HG02870 (cell line): ENCODE measurements around the gene MRPS18A.
"Not testable (repeated sequence)": the region's sequence is repeated elsewhere in the genome, so short reads cannot be mapped to it uniquely, and the experiment has no call there.

ENCODE experiments used
- ATAC-seq: cut with Tn5 transposase; IDR thresholded peaks from one replicate; pipeline ENCODE4 v1.9.1; 2021; ENCODE audit warnings: mild to moderate bottlenecking, moderate library complexity; ENCODE audit not compliant: unreplicated experiment

MRPS18A gene

GRCh38 chr6:43717822-43718221, 30.2 kb upstream of the MRPS18A start:
- ATAC-seq: no peak

GRCh38 chr6:43717389-43717788, 29.8 kb upstream of the MRPS18A start:
- ATAC-seq: no peak

- no peak for ATAC-seq
These were observed 28.5 kb upstream of the MRPS18A start for GRCh38 chr6:43716099-43716498.

GRCh38 chr6:43715056-43715788, 27.6 kb upstream of the MRPS18A start:
- ATAC-seq: peak; percentile 85

- ATAC-seq: peak; percentile 13
These were observed 26.9 kb upstream of the MRPS18A start for GRCh38 chr6:43714311-43715055.

GRCh38 chr6:43713643-43714310, 26.2 kb upstream of the MRPS18A start:
- no peak for ATAC-seq

GRCh38 chr6:43712579-43712978, 25.0 kb upstream of the MRPS18A start:
- ATAC-seq: no peak

GRCh38 chr6:43710576-43710975, 23.0 kb upstream of the MRPS18A start:
- no peak for ATAC-seq

- no peak for ATAC-seq
These were observed 22.2 kb upstream of the MRPS18A start for GRCh38 chr6:43709654-43710303.

GRCh38 chr6:43708860-43709653, 21.5 kb upstream of the MRPS18A start:
- no peak for ATAC-seq

GRCh38 chr6:43707767-43708166, 20.2 kb upstream of the MRPS18A start:
- ATAC-seq: no peak

- no peak for ATAC-seq
These were observed 19.7 kb upstream of the MRPS18A start for GRCh38 chr6:43707269-43707668.

- no peak for ATAC-seq
These were observed 19.2 kb upstream of the MRPS18A start for GRCh38 chr6:43706788-43707187.

GRCh38 chr6:43705996-43706395, 18.4 kb upstream of the MRPS18A start:
- peak; percentile 48 for ATAC-seq

GRCh38 chr6:43703512-43704429, 16.2 kb upstream of the MRPS18A start:
- no peak for ATAC-seq

- no peak for ATAC-seq
These were observed 15.2 kb upstream of the MRPS18A start for GRCh38 chr6:43702534-43703440.

- ATAC-seq: no peak
These were observed 14.6 kb upstream of the MRPS18A start for GRCh38 chr6:43702171-43702533.

- not testable (repeated sequence) for ATAC-seq
These were observed 13.5 kb upstream of the MRPS18A start for GRCh38 chr6:43700939-43701560.
